ENCODE results near the gene NCAPD2.

DNA sequence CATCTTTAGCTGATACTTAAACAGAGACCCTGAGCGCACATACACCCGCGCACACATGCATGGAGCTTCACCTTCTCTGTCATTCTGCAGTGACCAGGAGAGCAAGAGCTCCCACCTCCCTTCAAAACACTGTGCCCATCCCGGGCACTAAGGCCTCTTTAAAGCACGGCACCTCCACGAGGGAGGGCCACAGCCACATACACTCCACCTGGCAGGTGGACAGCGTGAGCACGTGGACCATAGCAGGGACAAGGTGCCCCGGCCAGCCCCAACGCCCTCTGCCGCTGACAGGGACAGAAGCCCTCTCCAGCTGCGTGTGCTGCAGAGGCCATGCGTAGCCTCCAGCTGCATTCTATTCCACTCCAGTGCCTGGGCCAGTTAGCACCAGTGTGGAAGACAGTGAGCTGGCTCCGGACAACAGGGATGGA lies 45.8 kb downstream of the NCAPD2 start:
- TF ChIP-seq, protein P1, sequence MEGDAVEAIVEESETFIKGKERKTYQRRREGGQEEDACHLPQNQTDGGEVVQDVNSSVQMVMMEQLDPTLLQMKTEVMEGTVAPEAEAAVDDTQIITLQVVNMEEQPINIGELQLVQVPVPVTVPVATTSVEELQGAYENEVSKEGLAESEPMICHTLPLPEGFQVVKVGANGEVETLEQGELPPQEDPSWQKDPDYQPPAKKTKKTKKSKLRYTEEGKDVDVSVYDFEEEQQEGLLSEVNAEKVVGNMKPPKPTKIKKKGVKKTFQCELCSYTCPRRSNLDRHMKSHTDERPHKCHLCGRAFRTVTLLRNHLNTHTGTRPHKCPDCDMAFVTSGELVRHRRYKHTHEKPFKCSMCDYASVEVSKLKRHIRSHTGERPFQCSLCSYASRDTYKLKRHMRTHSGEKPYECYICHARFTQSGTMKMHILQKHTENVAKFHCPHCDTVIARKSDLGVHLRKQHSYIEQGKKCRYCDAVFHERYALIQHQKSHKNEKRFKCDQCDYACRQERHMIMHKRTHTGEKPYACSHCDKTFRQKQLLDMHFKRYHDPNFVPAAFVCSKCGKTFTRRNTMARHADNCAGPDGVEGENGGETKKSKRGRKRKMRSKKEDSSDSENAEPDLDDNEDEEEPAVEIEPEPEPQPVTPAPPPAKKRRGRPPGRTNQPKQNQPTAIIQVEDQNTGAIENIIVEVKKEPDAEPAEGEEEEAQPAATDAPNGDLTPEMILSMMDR (IDR thresholded peaks at IDR 0.05): peak; percentile 26; the same call in 1 of the 2 replicates
- TF ChIP-seq ZFX (IDR thresholded peaks at IDR 0.05; ENCODE audit: borderline replicate concordance): no peak
